ENCODE data around the gene CARD9. TPM values are rescaled to one million over a fixed set of nuclear protein-coding genes. Genes with fewer than 3 reads are reported as not detected.

CARD9 gene
- total RNA-seq, 1 donor from 2014 or later = 0.94 TPM

DNA sequence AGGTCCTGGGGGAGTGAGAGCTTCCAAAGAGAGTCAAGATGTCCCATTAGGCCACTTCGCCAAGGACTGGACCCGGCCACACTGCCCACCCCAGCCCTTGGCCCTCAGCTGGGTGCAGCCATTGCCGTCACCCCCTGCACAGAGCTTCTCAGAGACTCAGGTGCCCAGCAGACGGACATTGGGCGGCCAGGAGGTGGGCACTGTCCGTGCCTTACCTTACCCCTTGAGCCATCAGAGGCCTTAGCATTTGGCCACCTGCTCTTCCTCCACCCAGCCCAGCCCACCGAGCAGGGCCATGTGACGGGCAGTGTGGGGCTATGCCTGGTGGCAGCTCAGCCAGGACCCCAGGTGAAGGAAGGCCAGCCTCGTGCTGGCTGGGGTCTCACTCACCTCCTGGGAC lies 6.6 kb downstream of the CARD9 start:
- H3K4me3 Mint-ChIP-seq (ENCODE audit: unreplicated experiment) = no peak overlapping the region
- H3K4me1 Mint-ChIP-seq (ENCODE audit: unreplicated experiment) = peaks cover 2% of the 10 kb centered on the region

DNA sequence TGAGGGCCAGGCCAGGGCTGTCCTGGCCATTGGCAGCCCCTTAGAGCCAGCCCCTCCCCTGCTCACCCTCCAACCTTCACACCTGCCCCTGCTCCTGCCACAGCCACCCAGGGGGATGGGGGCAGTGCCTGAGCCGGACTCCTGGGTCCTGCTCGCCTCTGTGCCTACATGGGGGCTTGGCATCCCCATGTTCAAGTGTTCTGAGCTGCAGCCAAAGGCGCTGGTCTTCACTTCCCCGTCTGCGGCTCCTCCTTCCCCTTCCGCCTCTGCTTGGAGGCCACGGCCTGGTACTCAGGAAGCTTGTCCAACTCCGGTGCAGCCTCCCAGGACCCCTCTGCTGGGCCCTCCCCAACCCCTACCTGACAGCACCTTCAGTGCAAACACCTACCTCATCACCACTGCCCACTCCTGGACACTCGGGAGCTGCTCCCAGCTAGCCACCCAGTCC lies 7.7 kb downstream of the CARD9 start:
- TF ChIP-seq, protein P1, sequence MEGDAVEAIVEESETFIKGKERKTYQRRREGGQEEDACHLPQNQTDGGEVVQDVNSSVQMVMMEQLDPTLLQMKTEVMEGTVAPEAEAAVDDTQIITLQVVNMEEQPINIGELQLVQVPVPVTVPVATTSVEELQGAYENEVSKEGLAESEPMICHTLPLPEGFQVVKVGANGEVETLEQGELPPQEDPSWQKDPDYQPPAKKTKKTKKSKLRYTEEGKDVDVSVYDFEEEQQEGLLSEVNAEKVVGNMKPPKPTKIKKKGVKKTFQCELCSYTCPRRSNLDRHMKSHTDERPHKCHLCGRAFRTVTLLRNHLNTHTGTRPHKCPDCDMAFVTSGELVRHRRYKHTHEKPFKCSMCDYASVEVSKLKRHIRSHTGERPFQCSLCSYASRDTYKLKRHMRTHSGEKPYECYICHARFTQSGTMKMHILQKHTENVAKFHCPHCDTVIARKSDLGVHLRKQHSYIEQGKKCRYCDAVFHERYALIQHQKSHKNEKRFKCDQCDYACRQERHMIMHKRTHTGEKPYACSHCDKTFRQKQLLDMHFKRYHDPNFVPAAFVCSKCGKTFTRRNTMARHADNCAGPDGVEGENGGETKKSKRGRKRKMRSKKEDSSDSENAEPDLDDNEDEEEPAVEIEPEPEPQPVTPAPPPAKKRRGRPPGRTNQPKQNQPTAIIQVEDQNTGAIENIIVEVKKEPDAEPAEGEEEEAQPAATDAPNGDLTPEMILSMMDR (IDR thresholded peaks at IDR 0.05) = no peak
- Mint-ChIP-seq H3K36me3 (ENCODE audit: unreplicated experiment) (no peaks in the 10 kb centered on the region), H3K4me1 (ENCODE audit: unreplicated experiment) (peaks cover 2% of the 10 kb centered on the region), H3K4me3 (ENCODE audit: unreplicated experiment) (no peak overlapping the region), H3K9me3 (ENCODE audit: unreplicated experiment) (no peaks in the 10 kb centered on the region), H3K27me3 (ENCODE audit: unreplicated experiment) (no peaks in the 10 kb centered on the region), H3K27ac (ENCODE audit: unreplicated experiment) (no peak overlapping the region)
- no peak for DNase-seq (ENCODE audit: extremely low spot score, unreplicated experiment)

More for the DNA sequence above, 6.6 kb downstream of the CARD9 start:
- Mint-ChIP-seq H3K27ac (ENCODE audit: unreplicated experiment) (no peak overlapping the region), H3K9me3 (ENCODE audit: unreplicated experiment) (no peaks in the 10 kb centered on the region), H3K36me3 (ENCODE audit: unreplicated experiment) (no peaks in the 10 kb centered on the region), H3K27me3 (ENCODE audit: unreplicated experiment) (no peaks in the 10 kb centered on the region)
- TF ChIP-seq, protein P1 (IDR thresholded peaks at IDR 0.05) = no peak
- no peak for DNase-seq (ENCODE audit: extremely low spot score, unreplicated experiment)

DNA sequence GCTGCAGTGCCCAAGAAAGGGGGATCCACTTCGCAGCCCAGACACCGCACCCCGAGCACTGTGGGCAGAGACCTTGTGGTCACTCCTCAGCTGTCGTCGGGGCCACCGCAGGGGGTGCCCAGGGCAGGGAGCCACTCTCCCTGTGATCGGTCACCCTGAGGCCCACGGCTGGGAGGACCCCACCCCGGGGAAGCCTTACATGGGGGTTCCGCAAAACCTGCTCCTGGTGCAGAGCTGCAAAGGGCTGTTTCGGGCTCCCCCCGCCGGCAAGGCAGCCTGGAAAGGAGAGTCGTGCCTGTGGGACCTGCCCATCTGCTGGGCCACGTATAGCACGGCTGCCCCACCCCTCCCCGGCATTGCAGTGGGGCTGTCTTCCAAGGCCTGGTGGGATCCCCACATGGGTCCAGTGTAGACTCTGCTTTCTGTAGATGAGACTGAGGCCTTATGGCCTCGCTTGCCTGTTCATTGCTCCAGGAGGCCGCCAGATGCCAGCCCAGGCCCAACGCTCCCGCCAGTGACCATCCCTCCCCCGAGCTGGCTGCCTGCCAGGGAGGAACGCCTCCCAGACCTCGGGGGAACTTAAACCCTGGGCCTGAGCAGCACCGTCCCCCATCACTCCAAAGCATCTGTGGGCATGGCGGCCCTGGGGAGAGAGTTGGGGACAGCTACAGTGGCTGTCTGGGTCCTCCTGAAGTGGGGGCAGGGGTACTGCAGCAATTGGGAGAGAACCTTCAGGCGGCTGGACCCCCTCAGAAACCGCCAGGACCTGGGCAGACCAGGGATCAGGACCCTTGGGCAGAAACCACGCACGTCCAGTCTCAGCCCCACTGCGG lies 8.3 kb downstream of the CARD9 start:
- no peak overlapping the region for H3K4me3 Mint-ChIP-seq (ENCODE audit: unreplicated experiment)
- H3K9me3 Mint-ChIP-seq (ENCODE audit: unreplicated experiment) = no peaks in the 10 kb centered on the region
- H3K4me1 Mint-ChIP-seq (ENCODE audit: unreplicated experiment) = peaks cover 2% of the 10 kb centered on the region
- no peaks in the 10 kb centered on the region for H3K36me3 Mint-ChIP-seq (ENCODE audit: unreplicated experiment)
- TF ChIP-seq, protein P1 (IDR thresholded peaks at IDR 0.05) = no peak
- H3K27ac Mint-ChIP-seq (ENCODE audit: unreplicated experiment) = no peak overlapping the region
- H3K27me3 Mint-ChIP-seq (ENCODE audit: unreplicated experiment) = no peaks in the 10 kb centered on the region
- DNase-seq (ENCODE audit: extremely low spot score, unreplicated experiment) = no peak

DNA sequence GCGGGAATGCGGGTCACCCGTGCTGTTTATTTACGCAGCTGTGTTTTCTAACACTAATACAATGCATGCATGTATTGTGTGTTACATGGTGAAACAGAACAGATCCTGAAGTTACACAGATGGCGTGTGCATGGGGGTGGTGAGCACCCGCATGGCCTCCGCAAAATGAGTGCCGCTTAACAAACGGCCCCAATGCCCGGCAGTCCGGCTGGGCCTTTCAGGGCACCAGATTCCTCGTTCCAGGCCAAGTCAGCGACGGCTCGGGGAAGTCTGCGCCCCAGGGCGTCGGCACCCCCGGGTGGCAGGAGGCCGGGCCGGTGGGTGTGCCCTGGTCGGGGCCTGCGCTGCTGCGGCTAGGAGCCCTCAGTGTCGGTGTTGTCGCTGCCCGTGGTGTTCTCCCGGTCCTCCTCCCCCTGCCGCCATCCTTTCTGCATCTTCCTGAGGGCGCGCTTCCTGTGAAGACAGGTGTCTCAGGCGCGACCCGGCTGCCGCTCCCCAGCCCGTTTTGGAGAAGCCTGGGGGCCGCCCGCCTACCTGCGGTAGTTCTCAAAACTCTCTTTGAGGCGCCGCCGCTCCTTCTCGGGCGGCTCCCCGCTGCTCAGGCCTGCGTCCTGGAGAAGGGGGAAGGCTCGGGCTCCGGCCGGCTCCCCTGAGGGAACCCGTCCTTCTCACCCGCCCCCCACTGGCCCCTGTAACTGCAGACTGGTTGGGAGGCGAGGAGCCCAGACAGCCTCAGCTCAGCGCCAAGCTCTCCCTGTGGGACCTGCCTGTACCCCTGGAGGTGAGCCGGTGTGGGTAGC lies 9.3 kb downstream of the CARD9 start:
- Mint-ChIP-seq H3K27me3 (ENCODE audit: unreplicated experiment) (no peaks in the 10 kb centered on the region), H3K27ac (ENCODE audit: unreplicated experiment) (no peak overlapping the region), H3K4me3 (ENCODE audit: unreplicated experiment) (no peak overlapping the region), H3K4me1 (ENCODE audit: unreplicated experiment) (peaks cover 2% of the 10 kb centered on the region), H3K9me3 (ENCODE audit: unreplicated experiment) (no peaks in the 10 kb centered on the region), H3K36me3 (ENCODE audit: unreplicated experiment) (no peaks in the 10 kb centered on the region)
- TF ChIP-seq, protein P1 (IDR thresholded peaks at IDR 0.05) = no peak
- DNase-seq (ENCODE audit: extremely low spot score, unreplicated experiment) = no peak

All from osteocyte (in vitro differentiated cells).